HepG2 (cell line): Measurements from ENCODE around the gene THOP1. TPM values are rescaled to one million over a fixed set of nuclear protein-coding genes. Genes with fewer than 3 reads are reported as not detected.

Experiments used
- ATAC-seq: fragments of 200-7000 bp; cut with Tn5 transposase; 3 replicates; pipeline ENCODE4 v1.9.1; 2020; ENCODE audit warnings: mild to moderate bottlenecking, moderate library complexity
- BruUV-seq: library from RNA; stranded (reverse); fragments of 400-500 nt; replicated peaks from 2 replicates; lab custom pipeline; 2021; lab: Mats Ljungman, UMichigan
- CTCF ChIA-PET: fragments of 300-600 bp; formaldehyde crosslinking; extraction: SDS; loops from one replicate; lab custom pipeline; 2021; ENCODE audit warnings: low total read pairs, inconsistent platforms, low intra/inter-chr PET ratio; lab: Yijun Ruan, JAX
- POLR2A ChIA-PET: fragments of 350-600 bp; sonication (Branson Sonifier 250); formaldehyde crosslinking; loops from one replicate; lab custom pipeline; 2020; ENCODE audit warnings: antibody characterized with exemption, inconsistent platforms; lab: Yijun Ruan, JAX
- DNase-seq: peaks from one replicate; pipeline ENCODE4 v3.0.0-alpha.2; 2015; ENCODE audit warnings: low spot score
- FAIRE-seq: peaks from 3 replicates; lab custom pipeline; 2011; peaks lifted over from hg19 to GRCh38; lab: Jason Lieb, UNC
- H2AFZ ChIP-seq: one replicate; pipeline ENCODE4 v1.6.1; 2011; ENCODE audit warnings: low read length, inconsistent platforms
- H3K27ac ChIP-seq: fragments of 300-600 bp; 3 replicates; pipeline ENCODE4 v1.8.0; 2011; ENCODE audit warnings: mixed run types, mild to moderate bottlenecking, mixed read lengths, low read length, inconsistent platforms; ENCODE audit not compliant: insufficient read depth; ENCODE audit errors: extremely low read length
- H3K27me3 ChIP-seq, 2 experiments: fragments of 200-600 bp in 1 of 2; 2 replicates in 1 of 2; 3 replicates in 1 of 2; pipeline versions ENCODE4 v1.6.0 to v1.8.0; 2011; ENCODE audit warnings: low read length in 2 of 2, mild to moderate bottlenecking in 2 of 2, moderate library complexity in 2 of 2, inconsistent platforms in 1 of 2; ENCODE audit not compliant: insufficient read depth in 2 of 2, control insufficient read depth in 1 of 2
- H3K36me3 ChIP-seq, 2 experiments: fragments of 200-600 bp in 1 of 2; replicated peaks in 1 of 2; 2 replicates in 1 of 2; 3 replicates in 1 of 2; pipeline versions ENCODE4 v1.5.1 to v1.8.0; 2011; ENCODE audit warnings: low read length in 2 of 2, inconsistent platforms in 1 of 2; ENCODE audit not compliant: insufficient read depth in 2 of 2, control insufficient read depth in 1 of 2
- H3K4me1 ChIP-seq: 2 replicates; pipeline ENCODE4 v1.5.1; 2012; ENCODE audit warnings: low read length, inconsistent platforms; ENCODE audit not compliant: insufficient read depth
- H3K4me2 ChIP-seq: 2 replicates; pipeline ENCODE4 v1.6.0; 2011; ENCODE audit warnings: low read depth, low read length, inconsistent platforms
- H3K4me3 ChIP-seq, 3 experiments: fragments of 200-600 bp in 1 of 3; sonication (generic), shearing (Covaris generic) in 1 of 3; replicated peaks in 1 of 3; 2 replicates each; pipeline ENCODE4 v1.5.1; 2011 to 2016; ENCODE audit warnings: low read length in 3 of 3, inconsistent platforms in 2 of 3, low read depth in 2 of 3, mild to moderate bottlenecking in 2 of 3, control low read depth in 1 of 3, mixed read lengths in 1 of 3; ENCODE audit not compliant: insufficient read depth in 1 of 3
- H3K79me2 ChIP-seq: one replicate; pipeline ENCODE4 v1.6.1; 2011; ENCODE audit warnings: low read length, inconsistent platforms; ENCODE audit not compliant: insufficient read depth
- H3K9ac ChIP-seq: 2 replicates; pipeline ENCODE4 v1.6.0; 2011; ENCODE audit warnings: mild to moderate bottlenecking, low read depth, low read length, inconsistent platforms; ENCODE audit not compliant: insufficient read depth
- H3K9me3 ChIP-seq: 2 replicates; pipeline ENCODE4 v1.5.1; 2012; ENCODE audit warnings: mild to moderate bottlenecking, low read length
- H4K20me1 ChIP-seq: 2 replicates; pipeline ENCODE4 v1.6.0; 2011; ENCODE audit warnings: inconsistent platforms, mild to moderate bottlenecking, low read length, moderate library complexity; ENCODE audit not compliant: insufficient read depth
- GTF2F1 ChIP-seq: fragments of 150-350 bp; IDR thresholded peaks from 2 replicates; pipeline ENCODE4 v1.6.1; 2014; ENCODE audit warnings: low read length
- HHEX ChIP-seq: IDR thresholded peaks from 2 replicates; pipeline ENCODE4 v1.6.1; 2016; ENCODE audit warnings: control low read depth
- MNT ChIP-seq: fragments of 450-650 bp; IDR thresholded peaks from 2 replicates; pipeline ENCODE4 v1.6.1; 2016
- NCOA2 ChIP-seq: sonication (generic); formaldehyde crosslinking; IDR thresholded peaks from 2 replicates; pipeline ENCODE4 v1.8.0; 2022; ENCODE audit warnings: inconsistent platforms
- PBX3 ChIP-seq: sonication (generic); formaldehyde crosslinking; IDR thresholded peaks from 2 replicates; pipeline ENCODE4 v1.8.1; 2023; ENCODE audit warnings: missing genetic modification reagents, inconsistent platforms, borderline replicate concordance
- SMARCE1 ChIP-seq: fragments of 450-650 bp; IDR thresholded peaks from 2 replicates; pipeline ENCODE4 v1.6.1; 2017; ENCODE audit warnings: borderline replicate concordance
- ZFP1 ChIP-seq: IDR thresholded peaks from 2 replicates; pipeline ENCODE4 v1.6.1; 2016
- ZNF180 ChIP-seq: sonication (generic); formaldehyde crosslinking; IDR thresholded peaks from 2 replicates; pipeline ENCODE4 v1.4.0; 2020; ENCODE audit warnings: low read depth, missing genetic modification reagents, borderline replicate concordance
- ZNF513 ChIP-seq: sonication (generic); formaldehyde crosslinking; conservative IDR thresholded peaks from 2 replicates; pipeline ENCODE4 v1.5.0; 2020; ENCODE audit warnings: missing genetic modification reagents
- ZNF891 ChIP-seq: sonication (generic); formaldehyde crosslinking; IDR thresholded peaks from 2 replicates; pipeline ENCODE4 v1.5.0; 2020; ENCODE audit warnings: mild to moderate bottlenecking, missing genetic modification reagents
- WGBS: methylation state at CpG from one replicate; pipeline ENCODE4 v1.1.6; 2017; ENCODE audit warnings: low lambda C conversion rate; 5-methylcytosine and 5-hydroxymethylcytosine counted together
- in situ Hi-C: cut with HindIII; loops from 2 replicates; pipeline ENCODE4 v1.10.0; 2017; ENCODE audit warnings: low pct_unique_long_range_greater_than_20kb; ENCODE audit not compliant: extremely low pct_ligation_motif_present
- intact Hi-C: fragments of 100-400 bp; cut with micrococcal nuclease; formaldehyde crosslinking; loops from one replicate; pipeline ENCODE4 v1.10.0; 2022; ENCODE audit not compliant: unreplicated experiment
- polyA plus RNA-seq, 8 experiments: library from polyadenylated mRNA; depleted of rRNA in 3 of 8; stranded (reverse) in 7 of 8; unstranded in 1 of 8; fragments of >200 nt; fragmentation: Illumina TruSeq in 4 of 8; extraction: Trizol in 4 of 8; gene quantifications; 2 replicates each; pipeline versions ENCODE4 v1.2.1 to v1.2.3, GENCODE V29; 2011 to 2016; ENCODE audit warnings: low read depth in 4 of 8, missing spikeins in 1 of 8, mixed read lengths in 1 of 8; ENCODE audit not compliant: insufficient read depth in 1 of 8
- total RNA-seq, 5 experiments: library from RNA; depleted of rRNA; stranded (reverse); fragments of >200 nt; fragmentation: Illumina TruSeq; extraction: Trizol; gene quantifications; 2 replicates each; pipeline ENCODE4 v1.2.3, GENCODE V29; 2016; ENCODE audit warnings: low read depth in 1 of 5

The THOP1 gene
- total and polyA plus RNA-seq, 2 of the 13 experiments (the other 11 are each of a cell fraction or from before 2014, with no cell fraction given): 74.4 to 116 TPM

GRCh38 chr19:2762783-2763496, 22.4 kb upstream of the THOP1 start:
- H3K36me3 ChIP-seq: peaks cover 35 to 75% of the 10 kb centered on the region in 2 experiments; a peak in 4 of 5 replicates
- no peak overlapping the region for H2AFZ ChIP-seq
- no peak overlapping the region for H3K27ac ChIP-seq
- H3K9ac ChIP-seq: no peak overlapping the region
- WGBS: 92% methylated on average over 9 of the region's 23 CpGs
- no peaks in the 10 kb centered on the region for H3K79me2 ChIP-seq
- H3K4me1 ChIP-seq: no peaks in the 10 kb centered on the region
- H3K27me3 ChIP-seq: no peaks in the 10 kb centered on the region
- BruUV-seq: no TSS peak
- H3K4me3 ChIP-seq: no peak overlapping the region
- no peak for FAIRE-seq
- ChIA-PET CTCF (no interaction called here), POLR2A (no interaction called here)
- in situ Hi-C loops: no loop called here
- no peak for ATAC-seq
- no peaks in the 10 kb centered on the region for H4K20me1 ChIP-seq
- H3K4me2 ChIP-seq: no peak overlapping the region
- no peak for DNase-seq
- TF ChIP-seq NCOA2 (CRISPR knock-in tag): no peak
- no peak for TF ChIP-seq PBX3 (CRISPR knock-in tag)
- no peak for TF ChIP-seq ZFP1 (CRISPR knock-in tag)
- TF ChIP-seq MNT: no peak
- no peak for TF ChIP-seq GTF2F1
- no peak for TF ChIP-seq ZNF891 (CRISPR knock-in tag)
- TF ChIP-seq HHEX (CRISPR knock-in tag): no peak
- no peak for TF ChIP-seq SMARCE1
- no peak for TF ChIP-seq ZNF513 (CRISPR knock-in tag)
- no peak for TF ChIP-seq ZNF180
- intact Hi-C loops: no loop called here
- H3K9me3 ChIP-seq: no peaks in the 10 kb centered on the region
